Thoracic aorta (tissue), 2 donors: ENCODE data around the gene RAB40C. TPM values are rescaled to one million over a fixed set of nuclear protein-coding genes. Genes with fewer than 3 reads are reported as not detected.

Source experiments
- ATAC-seq: fragments of 150-250 bp; one replicate; pipeline ENCODE4 v1.8.0; 2017; ENCODE audit warnings: low read depth; ENCODE audit not compliant: insufficient number of reproducible peaks, low FRiP score
- DNase-seq: peaks from one replicate; pipeline ENCODE4 v3.0.0-alpha.2; 2020; ENCODE audit warnings: low spot score
- H3K27ac ChIP-seq, 2 donors: fragments of 200-600 bp; sonication (generic); 1 replicate in 1 of 2; 2 replicates in 1 of 2; pipeline ENCODE4 v1.5.1; 2016; ENCODE audit warnings: mild to moderate bottlenecking in 2 of 2, moderate library complexity in 2 of 2
- H3K27me3 ChIP-seq: fragments of 200-600 bp; sonication (generic); replicated peaks from 2 replicates; pipeline ENCODE4 v1.6.0; 2016; ENCODE audit warnings: mild to moderate bottlenecking; ENCODE audit not compliant: insufficient read depth
- H3K36me3 ChIP-seq: fragments of 200-600 bp; sonication (generic); one replicate; pipeline ENCODE4 v1.5.1; 2016
- H3K4me1 ChIP-seq, 2 donors: fragments of 200-600 bp; sonication (generic); 1 replicate in 1 of 2; 2 replicates in 1 of 2; pipeline versions ENCODE4 v1.5.1 to v1.6.0; 2016; ENCODE audit warnings: low read depth in 2 of 2, mild to moderate bottlenecking in 1 of 2; ENCODE audit not compliant: control insufficient read depth in 1 of 2
- H3K4me3 ChIP-seq: fragments of 200-600 bp; sonication (generic); 2 replicates; pipeline ENCODE4 v1.5.1; 2016; ENCODE audit warnings: mild to moderate bottlenecking
- H3K9me3 ChIP-seq: fragments of 200-600 bp; sonication (generic); 2 replicates; pipeline ENCODE4 v1.5.1; 2016
- total RNA-seq, 2 donors: library from RNA; depleted of rRNA; stranded (reverse); fragments of >200 nt; gene quantifications; one replicate each; pipeline versions ENCODE4 v1.1.0 to v1.2.3, GENCODE V29; 2016
- TF ChIP-seq, protein P1 (sequence below): fragments of 200-600 bp; sonication (generic); IDR thresholded peaks from one replicate; pipeline ENCODE4 v1.5.1; 2019; ENCODE audit warnings: antibody characterized with exemption

RAB40C gene
- total RNA-seq, 2 donors from 2014 or later = 19.0 to 25.9 TPM

DNA sequence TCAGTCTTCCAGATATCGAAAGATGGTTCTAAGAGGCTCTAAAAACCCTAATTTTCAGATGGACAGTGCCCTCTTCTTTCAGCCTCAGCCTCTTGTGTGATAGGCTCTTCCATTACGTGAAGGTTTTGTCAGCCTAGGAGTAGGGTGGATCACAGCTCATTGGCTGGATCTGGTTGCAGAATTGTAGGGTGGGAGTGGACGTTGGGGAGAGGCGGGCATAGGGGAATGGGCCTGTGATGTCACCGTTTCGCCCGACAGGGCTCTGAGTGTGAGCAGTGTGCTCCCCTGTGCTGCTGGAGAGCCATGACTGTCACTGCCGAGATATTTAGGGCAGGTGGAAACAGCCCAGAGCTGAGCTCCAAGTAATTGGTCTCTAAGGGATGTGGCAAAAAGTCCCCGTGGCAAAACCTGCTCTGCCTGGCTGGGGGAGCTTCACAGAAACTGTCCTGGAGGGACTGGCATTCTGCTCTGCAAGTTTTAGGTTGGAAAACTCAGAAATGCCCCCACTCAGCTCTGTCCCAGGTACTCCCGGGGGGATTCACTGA lies 34.7 kb downstream of the RAB40C start:
- no peak overlapping the region for H3K4me3 ChIP-seq
- H3K4me1 ChIP-seq = no peaks in the 10 kb centered on the region
- no peaks in the 10 kb centered on the region for H3K9me3 ChIP-seq
- no peak overlapping the region for H3K27ac ChIP-seq
- peaks cover 15% of the 10 kb centered on the region for H3K36me3 ChIP-seq
- TF ChIP-seq, protein P1, sequence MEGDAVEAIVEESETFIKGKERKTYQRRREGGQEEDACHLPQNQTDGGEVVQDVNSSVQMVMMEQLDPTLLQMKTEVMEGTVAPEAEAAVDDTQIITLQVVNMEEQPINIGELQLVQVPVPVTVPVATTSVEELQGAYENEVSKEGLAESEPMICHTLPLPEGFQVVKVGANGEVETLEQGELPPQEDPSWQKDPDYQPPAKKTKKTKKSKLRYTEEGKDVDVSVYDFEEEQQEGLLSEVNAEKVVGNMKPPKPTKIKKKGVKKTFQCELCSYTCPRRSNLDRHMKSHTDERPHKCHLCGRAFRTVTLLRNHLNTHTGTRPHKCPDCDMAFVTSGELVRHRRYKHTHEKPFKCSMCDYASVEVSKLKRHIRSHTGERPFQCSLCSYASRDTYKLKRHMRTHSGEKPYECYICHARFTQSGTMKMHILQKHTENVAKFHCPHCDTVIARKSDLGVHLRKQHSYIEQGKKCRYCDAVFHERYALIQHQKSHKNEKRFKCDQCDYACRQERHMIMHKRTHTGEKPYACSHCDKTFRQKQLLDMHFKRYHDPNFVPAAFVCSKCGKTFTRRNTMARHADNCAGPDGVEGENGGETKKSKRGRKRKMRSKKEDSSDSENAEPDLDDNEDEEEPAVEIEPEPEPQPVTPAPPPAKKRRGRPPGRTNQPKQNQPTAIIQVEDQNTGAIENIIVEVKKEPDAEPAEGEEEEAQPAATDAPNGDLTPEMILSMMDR = no peak
- ATAC-seq (no peak), DNase-seq (no peak)
- no peaks in the 10 kb centered on the region for H3K27me3 ChIP-seq

DNA sequence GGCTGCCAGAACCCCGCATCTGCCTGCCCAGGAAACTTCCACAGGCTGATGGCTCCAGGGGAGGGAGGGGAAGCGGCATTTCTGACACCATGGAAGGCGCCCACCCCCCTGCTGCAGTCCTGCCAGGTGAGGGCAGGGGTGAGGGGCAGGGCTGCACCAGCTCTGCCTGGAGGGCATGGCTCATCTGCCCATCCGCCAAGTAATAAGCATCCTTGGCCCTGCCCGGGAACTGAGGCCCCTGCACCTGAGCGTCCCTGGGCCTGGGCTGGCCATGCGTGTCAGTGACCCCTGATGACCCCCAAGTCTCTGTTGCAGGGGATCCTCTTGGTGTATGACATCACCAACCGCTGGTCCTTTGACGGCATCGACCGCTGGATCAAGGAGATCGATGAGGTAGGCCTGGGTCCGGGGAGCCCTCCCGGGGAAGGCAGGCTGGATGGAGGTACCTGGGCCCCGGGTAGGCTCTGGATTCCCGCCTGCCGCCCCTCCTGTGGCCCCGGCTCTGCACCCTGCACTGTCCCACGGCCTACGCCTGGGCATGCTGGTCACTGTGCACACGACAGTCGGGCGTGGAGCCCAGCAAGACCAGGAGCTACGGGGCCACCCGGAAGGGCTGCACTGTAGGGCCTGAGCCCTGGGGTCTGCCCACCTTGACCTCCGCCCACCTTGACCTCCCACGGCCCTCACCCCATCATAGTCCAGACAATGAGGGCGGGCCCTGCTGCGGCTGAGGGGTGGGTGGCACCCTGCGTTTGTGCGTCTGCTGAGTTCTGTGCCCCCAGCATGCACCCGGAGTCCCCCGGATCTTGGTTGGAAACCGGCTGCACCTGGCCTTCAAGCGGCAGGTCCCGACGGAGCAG lies 35.5 kb downstream of the RAB40C start:
- H3K36me3 ChIP-seq = peaks cover 15% of the 10 kb centered on the region
- no peak overlapping the region for H3K27ac ChIP-seq
- no peak for DNase-seq
- no peaks in the 10 kb centered on the region for H3K4me1 ChIP-seq
- no peaks in the 10 kb centered on the region for H3K9me3 ChIP-seq
- H3K4me3 ChIP-seq = no peak overlapping the region
- H3K27me3 ChIP-seq = no peaks in the 10 kb centered on the region
- TF ChIP-seq, protein P1 = no peak
- no peak for ATAC-seq

DNA sequence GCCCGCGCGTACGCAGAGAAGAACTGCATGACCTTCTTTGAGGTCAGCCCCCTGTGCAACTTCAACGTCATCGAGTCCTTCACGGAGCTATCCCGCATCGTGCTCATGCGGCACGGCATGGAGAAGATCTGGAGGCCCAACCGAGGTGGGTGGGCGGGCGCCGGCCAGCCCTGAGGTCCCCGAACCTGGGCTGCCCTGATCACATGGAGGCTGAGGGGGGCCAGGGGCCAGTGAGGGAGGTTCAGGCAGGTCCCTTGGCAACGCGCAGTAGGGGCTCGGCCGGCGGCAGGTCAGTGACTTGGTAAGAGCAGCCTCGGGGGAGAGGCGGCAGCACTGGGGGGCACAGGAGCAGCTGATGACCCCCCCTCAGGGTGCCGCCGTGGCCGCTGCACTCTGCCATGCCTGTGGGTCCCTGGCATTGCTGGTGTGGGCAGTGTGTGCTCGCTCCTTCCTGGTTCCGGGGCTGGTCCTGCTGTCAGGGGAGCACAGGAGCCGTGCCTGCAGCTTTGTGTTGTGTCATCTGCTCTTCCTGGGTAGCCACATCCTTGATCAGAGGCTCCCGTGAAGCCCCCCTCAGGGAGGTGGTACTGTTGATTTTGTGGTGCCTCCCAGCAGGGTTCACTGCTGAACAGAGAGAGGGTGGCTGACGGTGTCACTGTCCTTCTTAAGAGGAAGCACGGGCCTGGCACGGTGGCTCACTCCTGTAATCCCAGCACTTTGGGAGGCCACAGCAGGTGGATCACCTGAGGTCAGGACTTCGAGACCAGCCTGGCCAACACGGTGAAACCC lies 36.3 kb downstream of the RAB40C start:
- Histone ChIP-seq H3K4me3 (no peak overlapping the region), H3K4me1 (peaks cover 0 to 5% of the 10 kb centered on the region in 2 donors), H3K9me3 (no peaks in the 10 kb centered on the region), H3K36me3 (peaks cover 15% of the 10 kb centered on the region), H3K27me3 (no peaks in the 10 kb centered on the region), H3K27ac (no peak overlapping the region)
- no peak for DNase-seq
- TF ChIP-seq, protein P1 = no peak
- no peak for ATAC-seq

GRCh38 chr16:626787-627453 lies 37.1 kb downstream of the RAB40C start:
- no peaks in the 10 kb centered on the region for H3K9me3 ChIP-seq
- no peak overlapping the region for H3K4me3 ChIP-seq
- TF ChIP-seq, protein P1 = no peak
- H3K27me3 ChIP-seq = no peaks in the 10 kb centered on the region
- peaks cover 15% of the 10 kb centered on the region for H3K36me3 ChIP-seq
- H3K4me1 ChIP-seq = peaks cover 0 to 6% of the 10 kb centered on the region in 2 donors
- no peak for DNase-seq
- no peak for ATAC-seq
- no peak overlapping the region for H3K27ac ChIP-seq
